Measurements from ENCODE around the gene TSPAN9.

Gene TSPAN9

GRCh38 chr12:3202096-3202495 is 124.9 kb downstream of the TSPAN9 start:
- no peak overlapping the region for H2AFZ ChIP-seq (ENCODE audit: low read depth, low read length, severe bottlenecking)

DNA sequence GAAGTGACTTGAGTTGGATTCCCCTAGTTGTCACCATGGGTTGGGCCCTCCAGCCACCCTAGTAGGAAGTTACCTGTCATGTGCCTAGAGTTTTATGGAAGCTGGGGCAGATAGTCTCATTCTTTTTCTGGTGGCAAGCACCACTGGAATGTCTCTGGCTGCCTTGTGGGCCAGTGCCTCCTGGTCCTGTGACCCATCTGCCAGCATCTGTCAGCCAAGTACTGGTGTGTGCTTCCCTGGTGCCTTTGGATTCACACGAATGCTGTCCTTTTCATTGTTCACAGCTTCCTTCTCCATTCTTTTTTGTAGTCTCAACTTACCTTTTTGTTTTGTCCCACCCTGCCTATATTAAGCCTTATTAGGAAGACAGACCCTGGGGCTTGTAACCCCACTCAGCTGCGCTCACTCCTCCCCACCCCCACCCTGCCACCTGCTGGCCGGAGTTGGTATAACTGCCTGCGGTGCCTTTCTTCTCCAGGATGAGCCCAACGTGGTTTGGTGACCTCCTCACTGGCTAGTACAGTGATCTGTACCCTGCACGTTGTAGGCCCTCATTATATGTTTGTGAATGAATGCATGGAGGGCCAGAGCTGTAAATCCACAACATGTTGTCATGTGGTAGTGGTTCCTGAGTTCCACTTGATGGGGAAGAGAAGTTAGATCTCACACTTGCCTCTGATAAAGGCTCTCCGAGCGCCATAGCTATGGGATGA is 125.7 kb downstream of the TSPAN9 start:
- Histone ChIP-seq H3F3A (ENCODE audit: insufficient read depth) (no peaks in the 10 kb centered on the region), H3K27ac (ENCODE audit: low read depth, low read length) (no peak overlapping the region), H3K27me3 (ENCODE audit: low read length) (no peaks in the 10 kb centered on the region), H3K79me2 (ENCODE audit: insufficient read depth, low read length) (no peaks in the 10 kb centered on the region), H3K4me2 (ENCODE audit: low read depth, low read length, poor library complexity, severe bottlenecking) (no peak overlapping the region), H4K20me1 (ENCODE audit: low read depth, low read length) (no peaks in the 10 kb centered on the region), H3K9me3 (ENCODE audit: insufficient read depth, low read length) (no peaks in the 10 kb centered on the region), H3K9ac (ENCODE audit: low read length) (no peak overlapping the region), H3K36me3 (ENCODE audit: low read length) (no peaks in the 10 kb centered on the region), H3K4me3 (ENCODE audit: insufficient read depth, low read length, poor library complexity, severe bottlenecking) (no peak overlapping the region), H3K9me2 (replicated peaks; ENCODE audit: insufficient read depth, low read length) (no peaks in the 10 kb centered on the region), H2AFZ (ENCODE audit: low read depth, low read length, severe bottlenecking) (no peak overlapping the region)
- TF ChIP-seq EZH2phosphoT487 (conservative IDR thresholded peaks at IDR 0.05; ENCODE audit: low read length) = no peak
- TF ChIP-seq, protein P1, sequence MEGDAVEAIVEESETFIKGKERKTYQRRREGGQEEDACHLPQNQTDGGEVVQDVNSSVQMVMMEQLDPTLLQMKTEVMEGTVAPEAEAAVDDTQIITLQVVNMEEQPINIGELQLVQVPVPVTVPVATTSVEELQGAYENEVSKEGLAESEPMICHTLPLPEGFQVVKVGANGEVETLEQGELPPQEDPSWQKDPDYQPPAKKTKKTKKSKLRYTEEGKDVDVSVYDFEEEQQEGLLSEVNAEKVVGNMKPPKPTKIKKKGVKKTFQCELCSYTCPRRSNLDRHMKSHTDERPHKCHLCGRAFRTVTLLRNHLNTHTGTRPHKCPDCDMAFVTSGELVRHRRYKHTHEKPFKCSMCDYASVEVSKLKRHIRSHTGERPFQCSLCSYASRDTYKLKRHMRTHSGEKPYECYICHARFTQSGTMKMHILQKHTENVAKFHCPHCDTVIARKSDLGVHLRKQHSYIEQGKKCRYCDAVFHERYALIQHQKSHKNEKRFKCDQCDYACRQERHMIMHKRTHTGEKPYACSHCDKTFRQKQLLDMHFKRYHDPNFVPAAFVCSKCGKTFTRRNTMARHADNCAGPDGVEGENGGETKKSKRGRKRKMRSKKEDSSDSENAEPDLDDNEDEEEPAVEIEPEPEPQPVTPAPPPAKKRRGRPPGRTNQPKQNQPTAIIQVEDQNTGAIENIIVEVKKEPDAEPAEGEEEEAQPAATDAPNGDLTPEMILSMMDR (IDR thresholded peaks at IDR 0.05; ENCODE audit: insufficient read depth, low read length, poor library complexity, severe bottlenecking) = peak; percentile 95

More at GRCh38 chr12:3202096-3202495, 124.9 kb downstream of the TSPAN9 start:
- no peaks in the 10 kb centered on the region for H3K9me3 ChIP-seq (ENCODE audit: insufficient read depth, low read length)
- no peaks in the 10 kb centered on the region for H3K27me3 ChIP-seq (ENCODE audit: low read length)
- H3K79me2 ChIP-seq (ENCODE audit: insufficient read depth, low read length) = no peaks in the 10 kb centered on the region
- no peaks in the 10 kb centered on the region for H3F3A ChIP-seq (ENCODE audit: insufficient read depth)
- H3K4me2 ChIP-seq (ENCODE audit: low read depth, low read length, poor library complexity, severe bottlenecking) = no peak overlapping the region
- no peak for TF ChIP-seq EZH2phosphoT487 (conservative IDR thresholded peaks at IDR 0.05; ENCODE audit: low read length)
- TF ChIP-seq, protein P1 (IDR thresholded peaks at IDR 0.05; ENCODE audit: insufficient read depth, low read length, poor library complexity, severe bottlenecking) = no peak
- no peaks in the 10 kb centered on the region for H4K20me1 ChIP-seq (ENCODE audit: low read depth, low read length)
- H3K4me3 ChIP-seq (ENCODE audit: insufficient read depth, low read length, poor library complexity, severe bottlenecking) = no peak overlapping the region
- no peak overlapping the region for H3K27ac ChIP-seq (ENCODE audit: low read depth, low read length)
- H3K9me2 ChIP-seq (replicated peaks; ENCODE audit: insufficient read depth, low read length) = no peaks in the 10 kb centered on the region
- no peak overlapping the region for H3K9ac ChIP-seq (ENCODE audit: low read length)
- no peaks in the 10 kb centered on the region for H3K36me3 ChIP-seq (ENCODE audit: low read length)

DNA sequence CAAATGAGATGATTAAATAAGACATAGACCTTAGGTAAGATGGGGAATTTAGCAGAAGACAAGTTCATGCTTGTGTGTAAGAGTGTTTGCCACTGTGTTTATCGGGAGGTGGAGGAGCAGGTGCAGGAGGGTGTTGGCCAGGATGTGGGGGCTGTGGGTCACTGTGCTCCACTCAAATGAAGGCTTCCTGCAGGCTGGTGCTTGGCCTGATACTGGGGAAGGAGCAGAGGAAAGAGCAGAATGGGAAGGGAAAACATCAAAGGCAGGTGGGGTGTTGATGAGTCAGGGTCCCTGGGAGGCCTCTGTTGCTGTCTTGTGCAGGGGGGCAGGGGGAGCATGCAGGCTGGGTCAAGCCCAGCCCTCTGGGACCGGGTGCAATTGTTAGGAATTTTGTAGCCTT is 126.5 kb downstream of the TSPAN9 start:
- Histone ChIP-seq H3K4me3 (ENCODE audit: insufficient read depth, low read length, poor library complexity, severe bottlenecking) (no peak overlapping the region), H4K20me1 (ENCODE audit: low read depth, low read length) (no peaks in the 10 kb centered on the region), H3K4me2 (ENCODE audit: low read depth, low read length, poor library complexity, severe bottlenecking) (no peak overlapping the region), H3K27ac (ENCODE audit: low read depth, low read length) (no peak overlapping the region), H3K79me2 (ENCODE audit: insufficient read depth, low read length) (no peaks in the 10 kb centered on the region), H3F3A (ENCODE audit: insufficient read depth) (no peaks in the 10 kb centered on the region), H2AFZ (ENCODE audit: low read depth, low read length, severe bottlenecking) (no peak overlapping the region), H3K36me3 (ENCODE audit: low read length) (no peaks in the 10 kb centered on the region), H3K9me3 (ENCODE audit: insufficient read depth, low read length) (no peaks in the 10 kb centered on the region), H3K9ac (ENCODE audit: low read length) (no peak overlapping the region), H3K27me3 (ENCODE audit: low read length) (no peaks in the 10 kb centered on the region), H3K9me2 (replicated peaks; ENCODE audit: insufficient read depth, low read length) (no peaks in the 10 kb centered on the region)
- TF ChIP-seq EZH2phosphoT487 (conservative IDR thresholded peaks at IDR 0.05; ENCODE audit: low read length) = no peak
- TF ChIP-seq, protein P1 (IDR thresholded peaks at IDR 0.05; ENCODE audit: insufficient read depth, low read length, poor library complexity, severe bottlenecking) = no peak

All from SU-DHL-6 (cell line).